Stomach (tissue), 9 donors: Measurements from ENCODE around the gene HUNK. TPM values are rescaled to one million over a fixed set of nuclear protein-coding genes. Genes with fewer than 3 reads are reported as not detected.

ENCODE experiments used
- DNase-seq, 2 donors: peaks; one replicate each; pipeline versions ENCODE4 v3.0.0 to v3.0.0-alpha.2; 2013 to 2019
- H3K27ac ChIP-seq, 5 donors: fragments of 200-600 bp in 4 of 5; sonication (generic) in 4 of 5; one replicate each; pipeline ENCODE4 v1.5.1; 2013 to 2019; ENCODE audit warnings: mild to moderate bottlenecking in 1 of 5, moderate library complexity in 1 of 5
- H3K27me3 ChIP-seq, 3 donors: fragments of 200-600 bp; sonication (generic); one replicate each; pipeline ENCODE4 v1.5.1; 2017 to 2019; ENCODE audit warnings: mixed run types in 1 of 3
- H3K36me3 ChIP-seq, 4 donors: fragments of 200-600 bp; sonication (generic); 1 replicate in 3 of 4; 2 replicates in 1 of 4; pipeline ENCODE4 v1.5.1; 2016 to 2019
- H3K4me1 ChIP-seq, 4 donors: fragments of 200-600 bp; sonication (generic); one replicate each; pipeline ENCODE4 v1.5.1; 2016 to 2019
- H3K4me3 ChIP-seq, 4 donors: fragments of 200-600 bp; sonication (generic) in 3 of 4; one replicate each; pipeline ENCODE4 v1.5.1; 2016 to 2019; ENCODE audit warnings: mild to moderate bottlenecking in 1 of 4
- H3K9me3 ChIP-seq, 4 donors: fragments of 200-600 bp; sonication (generic); one replicate each; pipeline ENCODE4 v1.5.1; 2016 to 2019
- CTCF ChIP-seq, 7 experiments: fragments of 450-650 bp in 4 of 7; fragments of 200-600 bp in 3 of 7; sonication (generic) in 3 of 7; IDR thresholded peaks; one replicate each; pipeline ENCODE4 v1.5.1; 2016 to 2019; ENCODE audit warnings: antibody characterized with exemption in 7 of 7, control low read depth in 2 of 7, mild to moderate bottlenecking in 1 of 7
- EP300 ChIP-seq: sonication (generic); formaldehyde crosslinking; IDR thresholded peaks from one replicate; pipeline ENCODE4 v1.6.1; 2017; ENCODE audit warnings: antibody characterized with exemption
- POLR2A ChIP-seq, 4 donors: fragments of 450-650 bp; IDR thresholded peaks; one replicate each; pipeline ENCODE4 v1.6.1; 2016; ENCODE audit warnings: antibody characterized with exemption in 4 of 4, control low read depth in 2 of 4, mild to moderate bottlenecking in 1 of 4, moderate library complexity in 1 of 4
- POLR2AphosphoS5 ChIP-seq, 3 donors: sonication (generic); formaldehyde crosslinking; IDR thresholded peaks; one replicate each; pipeline ENCODE4 v1.6.1; 2016; ENCODE audit warnings: antibody characterized with exemption in 3 of 3
- WGBS, 5 donors: extraction: QIAGEN DNeasy Blood & Tissue Kit in 3 of 5; methylation state at CpG; one replicate each; pipeline versions ENCODE4 v1.1.5 to v1.1.7; 2013 to 2018; 5-methylcytosine and 5-hydroxymethylcytosine counted together
- intact Hi-C: fragments of 100-400 bp; cut with DNase I; formaldehyde crosslinking; loops from one replicate; pipeline ENCODE4 v1.15.1; 2023; ENCODE audit warnings: low total_unique reads
- polyA plus RNA-seq, 3 donors: library from polyadenylated mRNA; stranded (reverse); fragments of 200-250 nt; gene quantifications; one replicate each; pipeline ENCODE4 v1.2.3, GENCODE V29; 2013
- total RNA-seq, 5 donors: library from RNA; depleted of rRNA; stranded (reverse); fragments of >200 nt; gene quantifications; one replicate each; pipeline versions ENCODE4 v1.1.0 to v1.2.3, GENCODE V29; 2014 to 2016
- donor health status: healthy with polysubstance abuse.
- donor health status: Bipolar disorder and iron deficiency.
- donor health status: healthy.

The HUNK gene
- total and polyA plus RNA-seq, 8 donors, result 0.13 to 4.1 (median 1.3) TPM; not detected in 2

GRCh38 chr21:31915566-31915965 is 42.7 kb downstream of the HUNK start:
- no peaks in the 10 kb centered on the region for H3K4me1 ChIP-seq
- peaks cover 0 to 5% (median 0%) of the 10 kb centered on the region in 4 donors for H3K9me3 ChIP-seq
- intact Hi-C loops, result no loop called here
- no peak for TF ChIP-seq POLR2A (IDR thresholded peaks at IDR 0.05)
- TF ChIP-seq EP300, result no peak
- no peaks in the 10 kb centered on the region for H3K36me3 ChIP-seq
- WGBS, 5 donors, result 73 to 89% (median 79%) methylated on average over 3 of the region's 3 CpGs
- no peaks in the 10 kb centered on the region for H3K27me3 ChIP-seq
- no peak for DNase-seq
- H3K27ac ChIP-seq, result no peak overlapping the region
- no peak overlapping the region for H3K4me3 ChIP-seq

- 81 to 92% (median 89%) methylated on average over 7 of the region's 7 CpGs for WGBS, 5 donors
- Histone ChIP-seq H3K27me3 (no peaks in the 10 kb centered on the region), H3K9me3 (peaks cover 0 to 5% (median 0%) of the 10 kb centered on the region in 4 donors), H3K36me3 (no peaks in the 10 kb centered on the region), H3K27ac (no peak overlapping the region), H3K4me3 (no peak overlapping the region), H3K4me1 (no peaks in the 10 kb centered on the region)
- intact Hi-C loops, result no loop called here
- DNase-seq, result no peak
- TF ChIP-seq POLR2A (IDR thresholded peaks at IDR 0.05), result no peak
- TF ChIP-seq EP300, result no peak
These were observed 44.3 kb downstream of the HUNK start for GRCh38 chr21:31917108-31917507.

DNA sequence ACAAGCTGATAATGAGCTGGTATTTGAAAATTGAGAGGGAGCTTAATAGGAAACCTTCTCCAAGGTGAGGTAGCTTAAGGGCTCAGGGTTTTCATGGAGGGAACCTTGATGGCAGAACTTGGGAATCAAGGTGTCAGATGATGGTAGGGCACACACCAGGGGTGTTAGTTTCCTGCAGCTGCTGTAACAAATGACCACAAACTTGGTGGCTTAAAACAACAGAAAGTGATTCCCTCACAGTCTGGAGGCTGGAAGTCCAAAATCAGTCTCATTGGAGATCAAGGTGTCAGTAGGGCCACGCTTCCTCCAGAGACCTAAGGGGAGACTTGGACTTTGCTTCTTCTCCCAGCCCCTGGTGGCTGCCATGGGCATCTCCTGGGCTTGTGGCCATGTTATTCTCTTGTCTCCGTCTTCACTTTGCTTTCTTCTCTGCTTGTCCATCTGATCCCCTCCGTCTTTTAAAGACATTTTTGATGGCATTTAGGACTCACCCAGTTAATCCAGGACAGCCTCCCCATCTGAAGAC is 45.5 kb downstream of the HUNK start:
- Histone ChIP-seq H3K27me3 (no peaks in the 10 kb centered on the region), H3K27ac (no peak overlapping the region), H3K36me3 (no peaks in the 10 kb centered on the region), H3K4me3 (no peak overlapping the region), H3K9me3 (peaks cover 0 to 5% (median 0%) of the 10 kb centered on the region in 4 donors), H3K4me1 (no peaks in the 10 kb centered on the region)
- DNase-seq, result no peak
- TF ChIP-seq POLR2A (IDR thresholded peaks at IDR 0.05), result no peak
- no peak for TF ChIP-seq POLR2AphosphoS5 (IDR thresholded peaks at IDR 0.05)
- 90 to 98% (median 94%) methylated on average over 3 of the region's 3 CpGs for WGBS, 5 donors
- intact Hi-C loops, result no loop called here

- Histone ChIP-seq H3K9me3 (peaks cover 0 to 5% (median 0%) of the 10 kb centered on the region in 4 donors), H3K4me1 (no peaks in the 10 kb centered on the region), H3K4me3 (no peak overlapping the region), H3K27ac (no peak overlapping the region), H3K27me3 (no peaks in the 10 kb centered on the region), H3K36me3 (no peaks in the 10 kb centered on the region)
- intact Hi-C loops, result no loop called here
- TF ChIP-seq POLR2AphosphoS5 (IDR thresholded peaks at IDR 0.05), result no peak
- no peak for TF ChIP-seq EP300
- no peak for TF ChIP-seq CTCF (IDR thresholded peaks at IDR 0.05)
- TF ChIP-seq POLR2A (IDR thresholded peaks at IDR 0.05), result no peak
- WGBS, 5 donors, result 19 to 50% (median 27%) methylated on average over 1 of the region's 1 CpG
- no peak for DNase-seq
These were observed 47.5 kb downstream of the HUNK start for GRCh38 chr21:31920275-31920674.

DNA sequence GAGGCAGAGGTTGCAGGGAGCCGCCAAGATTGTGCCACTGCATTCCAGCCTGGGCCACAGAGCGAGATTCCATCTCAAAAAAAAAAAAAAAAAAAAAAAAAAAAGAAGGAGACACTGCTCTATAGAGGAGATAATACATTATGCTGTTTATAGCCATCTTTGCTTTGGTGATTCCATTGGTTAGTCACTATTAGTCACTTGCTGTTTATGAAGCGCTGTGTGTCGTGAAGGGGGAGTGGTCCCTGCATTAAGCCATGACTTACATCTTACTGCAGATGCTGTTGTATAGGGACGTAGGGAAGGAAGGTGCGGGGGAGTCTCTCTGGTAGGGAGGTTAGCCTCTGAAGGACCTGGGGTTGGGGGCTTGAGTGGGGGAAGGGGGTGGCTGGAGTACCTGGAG is 48.3 kb downstream of the HUNK start:
- no peaks in the 10 kb centered on the region for H3K27me3 ChIP-seq
- H3K4me3 ChIP-seq, result no peak overlapping the region
- no peaks in the 10 kb centered on the region for H3K4me1 ChIP-seq
- no peak overlapping the region for H3K27ac ChIP-seq
- no peak for TF ChIP-seq POLR2AphosphoS5 (IDR thresholded peaks at IDR 0.05)
- no peak for TF ChIP-seq CTCF (IDR thresholded peaks at IDR 0.05)
- no peak for TF ChIP-seq POLR2A (IDR thresholded peaks at IDR 0.05)
- no peak for TF ChIP-seq EP300
- peaks cover 0 to 5% (median 0%) of the 10 kb centered on the region in 4 donors for H3K9me3 ChIP-seq
- whole genome bisulfite sequencing, 5 donors, result 85 to 95% (median 93%) methylated on average over 6 of the region's 6 CpGs
- intact Hi-C loops, result no loop called here
- no peaks in the 10 kb centered on the region for H3K36me3 ChIP-seq
- no peak for DNase-seq

- Histone ChIP-seq H3K36me3 (no peaks in the 10 kb centered on the region), H3K27ac (no peak overlapping the region), H3K4me1 (no peaks in the 10 kb centered on the region), H3K9me3 (peaks cover 0 to 11% (median 0%) of the 10 kb centered on the region in 4 donors), H3K27me3 (no peaks in the 10 kb centered on the region), H3K4me3 (no peak overlapping the region)
- intact Hi-C loops, result no loop called here
- TF ChIP-seq POLR2A (IDR thresholded peaks at IDR 0.05), result no peak
- TF ChIP-seq CTCF (IDR thresholded peaks at IDR 0.05), result no peak
- no peak for TF ChIP-seq EP300
- no peak for TF ChIP-seq POLR2AphosphoS5 (IDR thresholded peaks at IDR 0.05)
- WGBS, 5 donors, result 89 to 98% (median 95%) methylated on average over 10 of the region's 10 CpGs
- DNase-seq, result no peak
These were observed 50.1 kb downstream of the HUNK start for GRCh38 chr21:31922881-31923280.
